ENCODE measurements around the gene PRDM4.

GRCh38 chr12:107748472-107748871 is 12.5 kb downstream of the PRDM4 start:
- TF ChIP-seq POLR2AphosphoS5 (IDR thresholded peaks at IDR 0.05) (no peak), EP300 (IDR thresholded peaks at IDR 0.05) (no peak)
